Skeletal muscle cell (primary cell): ENCODE data around the gene SLCO4C1.
A peak's percentile ranks its signal among the peaks of the same experiment; 100 is the strongest.
"Not testable (repeated sequence)": the region's sequence is repeated elsewhere in the genome, so short reads cannot be mapped to it uniquely, and the experiment has no call there.

Experiments used
- DNase-seq: peaks from one replicate; pipeline ENCODE4 v3.0.0-alpha.2; 2010; ENCODE audit warnings: low read depth
- H3K4me3 ChIP-seq: 2 replicates; pipeline ENCODE4 v1.5.1; 2011; ENCODE audit warnings: low read depth, mild to moderate bottlenecking, control low read depth, low read length, moderate library complexity

SLCO4C1 gene

GRCh38 chr5:102296178-102296817 is at the start of gene SLCO4C1:
Gene SLCO4C1 (minus strand): TSS chr5:102296284. CDS start chr5:102296262, 22 bp downstream.
- H3K4me3 ChIP-seq = peak within 1 kb of the TSS; percentile 53
- DNase-seq = peak; percentile 27

- no peak overlapping the region for H3K4me3 ChIP-seq
- no peak for DNase-seq
These were observed 45.7 kb upstream of the SLCO4C1 start for GRCh38 chr5:102341681-102342288.

- DNase-seq = no peak
- no peak overlapping the region for H3K4me3 ChIP-seq
These were observed 28.6 kb upstream of the SLCO4C1 start for GRCh38 chr5:102324714-102325113.

GRCh38 chr5:102318801-102319200 is 22.7 kb upstream of the SLCO4C1 start:
- DNase-seq, H3K4me3 ChIP-seq: not testable (repeated sequence)

- DNase-seq = no peak
These were observed 18.2 kb upstream of the SLCO4C1 start for GRCh38 chr5:102314328-102314727.

GRCh38 chr5:102313912-102314311 is 17.8 kb upstream of the SLCO4C1 start:
- no peak overlapping the region for H3K4me3 ChIP-seq

More at GRCh38 chr5:102314328-102314727, 18.2 kb upstream of the SLCO4C1 start:
- no peak overlapping the region for H3K4me3 ChIP-seq

GRCh38 chr5:102312586-102313370 is 16.7 kb upstream of the SLCO4C1 start:
- no peak overlapping the region for H3K4me3 ChIP-seq
- DNase-seq = peak; percentile 70

More at GRCh38 chr5:102313912-102314311, 17.8 kb upstream of the SLCO4C1 start:
- no peak for DNase-seq

- DNase-seq = no peak
- H3K4me3 ChIP-seq = no peak overlapping the region
These were observed 13.5 kb upstream of the SLCO4C1 start for GRCh38 chr5:102309586-102309985.

GRCh38 chr5:102307232-102307631 is 11.1 kb upstream of the SLCO4C1 start:
- no peak for DNase-seq
- H3K4me3 ChIP-seq = no peak overlapping the region

GRCh38 chr5:102306121-102306520 is 10.0 kb upstream of the SLCO4C1 start:
- H3K4me3 ChIP-seq = no peak overlapping the region
- no peak for DNase-seq

- DNase-seq = no peak
- H3K4me3 ChIP-seq = peak overlapping the region; percentile 53
These were observed 428 bp downstream of the SLCO4C1 start for GRCh38 chr5:102295534-102296177.

GRCh38 chr5:102294886-102295395 is 1.1 kb downstream of the SLCO4C1 start:
- H3K4me3 ChIP-seq = no peak overlapping the region
- no peak for DNase-seq

- no peak for DNase-seq
These were observed 6.1 kb downstream of the SLCO4C1 start for GRCh38 chr5:102290004-102290403.

GRCh38 chr5:102289251-102289899 is 6.7 kb downstream of the SLCO4C1 start:
- no peak overlapping the region for H3K4me3 ChIP-seq
- no peak for DNase-seq

More at GRCh38 chr5:102290004-102290403, 6.1 kb downstream of the SLCO4C1 start:
- no peak overlapping the region for H3K4me3 ChIP-seq

- DNase-seq = no peak
- no peak overlapping the region for H3K4me3 ChIP-seq
These were observed 7.5 kb downstream of the SLCO4C1 start for GRCh38 chr5:102288630-102289029.

- DNase-seq = no peak
- no peak overlapping the region for H3K4me3 ChIP-seq
These were observed 9.6 kb downstream of the SLCO4C1 start for GRCh38 chr5:102286476-102286875.

GRCh38 chr5:102283102-102283797 is 12.8 kb downstream of the SLCO4C1 start:
- DNase-seq = no peak

GRCh38 chr5:102279711-102280110 is 16.4 kb downstream of the SLCO4C1 start:
- DNase-seq = no peak
- no peak overlapping the region for H3K4me3 ChIP-seq

More at GRCh38 chr5:102283102-102283797, 12.8 kb downstream of the SLCO4C1 start:
- H3K4me3 ChIP-seq = no peak overlapping the region

- no peak for DNase-seq
- H3K4me3 ChIP-seq = no peak overlapping the region
These were observed 17.9 kb downstream of the SLCO4C1 start for GRCh38 chr5:102278231-102278630.
